Panc1 (cell line): ENCODE data around the gene PPP1R15B. TPM values are rescaled to one million over a fixed set of nuclear protein-coding genes. Genes with fewer than 3 reads are reported as not detected.

Experiments
- ATAC-seq: fragments of 200-7000 bp; cut with Tn5 transposase; 2 replicates; pipeline ENCODE4 v1.9.1; 2020; ENCODE audit warnings: mild to moderate bottlenecking, moderate library complexity
- BruUV-seq: library from RNA; stranded (reverse); fragments of 400-500 nt; replicated peaks from 2 replicates; lab custom pipeline; 2021; lab: Mats Ljungman, UMichigan
- CTCF ChIA-PET: fragments of 300-600 bp; sonication (Branson Sonifier 250); formaldehyde crosslinking; loops from one replicate; lab custom pipeline; 2022; ENCODE audit warnings: antibody characterized with exemption; lab: Charles Lee
- POLR2A ChIA-PET: fragments of 300-600 bp; sonication (Branson Sonifier 250); formaldehyde crosslinking; loops from one replicate; lab custom pipeline; 2022; ENCODE audit warnings: antibody characterized with exemption; lab: Charles Lee
- DNase-seq: peaks from one replicate; pipeline ENCODE4 v3.0.0-alpha.2; 2010; ENCODE audit warnings: low read depth, low spot score
- H3K27ac ChIP-seq: 2 replicates; pipeline ENCODE4 v1.5.1; 2011; ENCODE audit warnings: mild to moderate bottlenecking, low read length, inconsistent platforms
- H3K27me3 ChIP-seq: fragments of 200-500 bp; sonication (Bioruptor generic); 2 replicates; pipeline ENCODE4 v1.6.0; 2014; ENCODE audit warnings: low read length, inconsistent platforms; ENCODE audit not compliant: control insufficient read depth, insufficient read depth
- H3K36me3 ChIP-seq: fragments of 200-500 bp; sonication (Bioruptor generic); 2 replicates; pipeline ENCODE4 v1.5.1; 2014; ENCODE audit warnings: inconsistent platforms, mild to moderate bottlenecking, low read length, moderate library complexity; ENCODE audit not compliant: control insufficient read depth, insufficient read depth
- H3K4me1 ChIP-seq: 2 replicates; pipeline ENCODE4 v1.5.1; 2011; ENCODE audit warnings: inconsistent platforms, mild to moderate bottlenecking, low read length, moderate library complexity; ENCODE audit not compliant: control insufficient read depth, insufficient read depth
- H3K4me3 ChIP-seq, 2 experiments: 2 replicates each; pipeline ENCODE4 v1.5.1; 2011 to 2012; ENCODE audit warnings: low read depth in 2 of 2, low read length in 2 of 2, mild to moderate bottlenecking in 2 of 2, inconsistent platforms in 1 of 2, moderate library complexity in 1 of 2
- H3K9me3 ChIP-seq: fragments of 200-500 bp; sonication (Bioruptor generic); 2 replicates; pipeline ENCODE4 v1.5.1; 2014; ENCODE audit warnings: low read depth, mild to moderate bottlenecking, inconsistent platforms, low read length, moderate library complexity; ENCODE audit not compliant: control insufficient read depth, insufficient read depth
- POLR2AphosphoS5 ChIP-seq: IDR thresholded peaks from 2 replicates; pipeline ENCODE4 v1.6.1; 2012; ENCODE audit warnings: mild to moderate bottlenecking, low read depth, low read length, moderate library complexity
- SIN3A ChIP-seq: IDR thresholded peaks from 2 replicates; pipeline ENCODE4 v1.6.1; 2012; ENCODE audit warnings: low read depth, mild to moderate bottlenecking, low read length, moderate library complexity, borderline replicate concordance; ENCODE audit not compliant: insufficient read depth
- TCF7L2 ChIP-seq: IDR thresholded peaks from 2 replicates; pipeline ENCODE4 v1.6.1; 2011; ENCODE audit warnings: mild to moderate bottlenecking, low read depth, low read length, inconsistent platforms
- in situ Hi-C: cut with HindIII; loops from 2 replicates; pipeline ENCODE4 v1.10.0; 2016; ENCODE audit warnings: low sequenced_read_pairs, low pct_unique_long_range_greater_than_20kb
- intact Hi-C: fragments of 100-400 bp; cut with micrococcal nuclease; formaldehyde crosslinking; loops from one replicate; pipeline ENCODE4 v1.10.0; 2022; ENCODE audit not compliant: unreplicated experiment
- total RNA-seq: library from RNA; stranded (reverse); gene quantifications from one replicate; pipeline ENCODE4 v1.2.1, GENCODE V29; 2021; ENCODE audit not compliant: unreplicated experiment
- TF ChIP-seq, protein P1 (sequence below), 2 experiments: IDR thresholded peaks; 2 replicates each; pipeline ENCODE4 v1.6.1; 2011 to 2012; ENCODE audit warnings: low read depth in 2 of 2, control low read depth in 1 of 2, low read length in 1 of 2, mild to moderate bottlenecking in 1 of 2, moderate library complexity in 1 of 2; ENCODE audit not compliant: insufficient read depth in 1 of 2
- TF ChIP-seq, protein P2 (sequence below): fragments of 450-650 bp; IDR thresholded peaks from 2 replicates; pipeline ENCODE4 v1.5.1; 2017; ENCODE audit warnings: mild to moderate bottlenecking

PPP1R15B gene
- total RNA-seq, 1 experiment from 2014 or later: 51.1 TPM

DNA sequence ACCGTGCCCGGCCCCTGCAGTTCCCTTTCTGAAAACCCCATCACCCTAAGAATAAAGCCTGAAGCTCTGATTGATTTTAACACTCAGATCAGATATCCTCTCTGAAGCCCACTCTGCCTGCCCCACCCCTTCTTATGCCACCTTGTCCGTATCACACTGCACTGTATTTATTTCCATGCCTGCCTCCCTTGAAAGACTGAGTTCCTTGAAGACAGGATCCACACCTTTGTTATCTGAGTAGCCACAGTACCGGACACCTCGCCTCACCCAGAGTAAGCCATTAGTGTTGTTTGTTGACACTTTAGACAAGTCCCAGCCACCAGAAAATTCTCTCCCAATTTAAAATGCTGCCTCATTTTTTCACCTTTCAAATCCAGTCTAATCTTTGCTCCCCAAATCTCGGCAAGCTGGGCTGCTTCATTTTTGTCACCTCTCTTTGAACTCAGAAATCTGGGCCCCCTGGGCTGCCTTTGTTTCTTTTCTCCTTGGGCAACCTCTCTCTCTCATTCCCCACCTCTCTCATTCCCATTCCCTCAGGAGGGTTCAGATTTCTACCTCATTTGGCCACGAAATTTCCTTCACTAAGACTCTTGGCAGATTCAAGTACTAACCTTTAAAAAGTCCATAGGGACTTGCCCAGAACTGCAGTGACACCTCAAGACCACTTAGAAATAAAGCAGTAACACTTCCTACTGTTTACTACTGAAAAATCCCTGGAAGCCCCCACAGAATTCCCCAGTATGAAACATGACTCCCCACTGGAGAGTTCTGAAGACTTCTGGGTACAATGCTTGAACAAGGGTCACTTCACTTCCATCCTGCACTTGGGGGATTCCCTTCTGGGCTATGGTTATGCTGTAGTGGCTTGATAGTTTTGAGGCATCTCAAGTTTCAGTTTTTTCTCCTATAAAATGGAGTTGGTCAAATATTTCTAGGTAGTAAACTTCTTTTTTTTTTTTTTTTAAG lies 8.7 kb upstream of the PPP1R15B start:
- in situ Hi-C loops: no loop called here
- Histone ChIP-seq H3K27me3 (no peaks in the 10 kb centered on the region), H3K27ac (peak overlapping the region; percentile 96), H3K9me3 (no peaks in the 10 kb centered on the region), H3K36me3 (no peaks in the 10 kb centered on the region), H3K4me3 (no peak overlapping the region), H3K4me1 (peaks cover 36% of the 10 kb centered on the region)
- no peak for DNase-seq
- CTCF ChIA-PET: no interaction called here
- BruUV-seq: no TSS peak
- intact Hi-C loops: no loop called here
- no peak for ATAC-seq
- POLR2A ChIA-PET: no interaction called here
- TF ChIP-seq SIN3A (no peak), TCF7L2 (no peak), POLR2AphosphoS5 (no peak)
- TF ChIP-seq, protein P1, sequence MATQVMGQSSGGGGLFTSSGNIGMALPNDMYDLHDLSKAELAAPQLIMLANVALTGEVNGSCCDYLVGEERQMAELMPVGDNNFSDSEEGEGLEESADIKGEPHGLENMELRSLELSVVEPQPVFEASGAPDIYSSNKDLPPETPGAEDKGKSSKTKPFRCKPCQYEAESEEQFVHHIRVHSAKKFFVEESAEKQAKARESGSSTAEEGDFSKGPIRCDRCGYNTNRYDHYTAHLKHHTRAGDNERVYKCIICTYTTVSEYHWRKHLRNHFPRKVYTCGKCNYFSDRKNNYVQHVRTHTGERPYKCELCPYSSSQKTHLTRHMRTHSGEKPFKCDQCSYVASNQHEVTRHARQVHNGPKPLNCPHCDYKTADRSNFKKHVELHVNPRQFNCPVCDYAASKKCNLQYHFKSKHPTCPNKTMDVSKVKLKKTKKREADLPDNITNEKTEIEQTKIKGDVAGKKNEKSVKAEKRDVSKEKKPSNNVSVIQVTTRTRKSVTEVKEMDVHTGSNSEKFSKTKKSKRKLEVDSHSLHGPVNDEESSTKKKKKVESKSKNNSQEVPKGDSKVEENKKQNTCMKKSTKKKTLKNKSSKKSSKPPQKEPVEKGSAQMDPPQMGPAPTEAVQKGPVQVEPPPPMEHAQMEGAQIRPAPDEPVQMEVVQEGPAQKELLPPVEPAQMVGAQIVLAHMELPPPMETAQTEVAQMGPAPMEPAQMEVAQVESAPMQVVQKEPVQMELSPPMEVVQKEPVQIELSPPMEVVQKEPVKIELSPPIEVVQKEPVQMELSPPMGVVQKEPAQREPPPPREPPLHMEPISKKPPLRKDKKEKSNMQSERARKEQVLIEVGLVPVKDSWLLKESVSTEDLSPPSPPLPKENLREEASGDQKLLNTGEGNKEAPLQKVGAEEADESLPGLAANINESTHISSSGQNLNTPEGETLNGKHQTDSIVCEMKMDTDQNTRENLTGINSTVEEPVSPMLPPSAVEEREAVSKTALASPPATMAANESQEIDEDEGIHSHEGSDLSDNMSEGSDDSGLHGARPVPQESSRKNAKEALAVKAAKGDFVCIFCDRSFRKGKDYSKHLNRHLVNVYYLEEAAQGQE (IDR thresholded peaks at IDR 0.05; ENCODE audit: insufficient read depth in 1 of 2, low read depth in 2 of 2, low read length in 1 of 2): no peak
- TF ChIP-seq, protein P2, sequence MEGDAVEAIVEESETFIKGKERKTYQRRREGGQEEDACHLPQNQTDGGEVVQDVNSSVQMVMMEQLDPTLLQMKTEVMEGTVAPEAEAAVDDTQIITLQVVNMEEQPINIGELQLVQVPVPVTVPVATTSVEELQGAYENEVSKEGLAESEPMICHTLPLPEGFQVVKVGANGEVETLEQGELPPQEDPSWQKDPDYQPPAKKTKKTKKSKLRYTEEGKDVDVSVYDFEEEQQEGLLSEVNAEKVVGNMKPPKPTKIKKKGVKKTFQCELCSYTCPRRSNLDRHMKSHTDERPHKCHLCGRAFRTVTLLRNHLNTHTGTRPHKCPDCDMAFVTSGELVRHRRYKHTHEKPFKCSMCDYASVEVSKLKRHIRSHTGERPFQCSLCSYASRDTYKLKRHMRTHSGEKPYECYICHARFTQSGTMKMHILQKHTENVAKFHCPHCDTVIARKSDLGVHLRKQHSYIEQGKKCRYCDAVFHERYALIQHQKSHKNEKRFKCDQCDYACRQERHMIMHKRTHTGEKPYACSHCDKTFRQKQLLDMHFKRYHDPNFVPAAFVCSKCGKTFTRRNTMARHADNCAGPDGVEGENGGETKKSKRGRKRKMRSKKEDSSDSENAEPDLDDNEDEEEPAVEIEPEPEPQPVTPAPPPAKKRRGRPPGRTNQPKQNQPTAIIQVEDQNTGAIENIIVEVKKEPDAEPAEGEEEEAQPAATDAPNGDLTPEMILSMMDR: no peak

DNA sequence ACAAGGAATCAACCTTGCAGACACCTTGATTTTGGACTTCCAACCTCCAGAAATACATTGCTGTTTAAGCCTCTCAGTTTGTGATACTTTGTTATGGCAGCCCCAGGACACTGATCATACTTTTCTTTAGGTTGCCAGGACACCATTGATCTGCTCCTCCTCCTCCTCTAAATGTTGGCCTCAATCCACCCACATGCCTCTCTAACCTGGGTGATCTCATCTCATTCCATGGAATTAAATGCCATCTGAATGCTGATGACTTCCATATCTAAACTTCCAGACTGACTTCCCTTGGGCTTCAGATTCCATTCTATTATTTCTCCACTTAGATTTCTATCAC lies 7.4 kb upstream of the PPP1R15B start:
- no peak for ATAC-seq
- in situ Hi-C loops: no loop called here
- Histone ChIP-seq H3K27me3 (no peaks in the 10 kb centered on the region), H3K4me1 (peaks cover 43% of the 10 kb centered on the region), H3K4me3 (no peak overlapping the region), H3K9me3 (no peaks in the 10 kb centered on the region), H3K36me3 (no peaks in the 10 kb centered on the region), H3K27ac (peak overlapping the region; percentile 96)
- no peak for DNase-seq
- ChIA-PET CTCF (no interaction called here), POLR2A (no interaction called here)
- TF ChIP-seq, protein P2: no peak
- TF ChIP-seq SIN3A (no peak), TCF7L2 (no peak), POLR2AphosphoS5 (no peak)
- TF ChIP-seq, protein P1 (IDR thresholded peaks at IDR 0.05; ENCODE audit: insufficient read depth in 1 of 2, low read depth in 2 of 2, low read length in 1 of 2): no peak
- no TSS peak for BruUV-seq
- intact Hi-C loops: no loop called here
